HG03571 (cell line): ENCODE measurements around the gene PPM1L.

Source experiments
- ATAC-seq: cut with Tn5 transposase; IDR thresholded peaks from one replicate; pipeline ENCODE4 v1.9.1; 2021; ENCODE audit not compliant: unreplicated experiment

PPM1L gene

GRCh38 chr3:160842021-160843005, 86.3 kb downstream of the PPM1L start:
- no peak for ATAC-seq

- ATAC-seq: no peak
Observed at GRCh38 chr3:160851629-160852210, 95.7 kb downstream of the PPM1L start.

GRCh38 chr3:160852856-160853255, 96.8 kb downstream of the PPM1L start:
- ATAC-seq: no peak

GRCh38 chr3:160856450-160856849, 100.4 kb downstream of the PPM1L start:
- ATAC-seq: no peak

- no peak for ATAC-seq
Observed at GRCh38 chr3:160857476-160858119, 101.6 kb downstream of the PPM1L start.

GRCh38 chr3:160860346-160860745, 104.3 kb downstream of the PPM1L start:
- no peak for ATAC-seq

GRCh38 chr3:160869825-160870224, 113.8 kb downstream of the PPM1L start:
- no peak for ATAC-seq

- ATAC-seq: no peak
Observed at GRCh38 chr3:160870327-160870726, 114.3 kb downstream of the PPM1L start.

GRCh38 chr3:160874736-160875135, 118.7 kb downstream of the PPM1L start:
- no peak for ATAC-seq

- ATAC-seq: no peak
Observed at GRCh38 chr3:160876643-160877042, 120.6 kb downstream of the PPM1L start.

GRCh38 chr3:160879859-160880258, 123.8 kb downstream of the PPM1L start:
- no peak for ATAC-seq

GRCh38 chr3:160883373-160883772, 127.3 kb downstream of the PPM1L start:
- no peak for ATAC-seq

GRCh38 chr3:160885791-160886286, 129.8 kb downstream of the PPM1L start:
- peak; percentile 30 for ATAC-seq

GRCh38 chr3:160886421-160886820, 130.4 kb downstream of the PPM1L start:
- peak; percentile 88 for ATAC-seq

GRCh38 chr3:160893207-160893606, 137.2 kb downstream of the PPM1L start:
- ATAC-seq: no peak

- no peak for ATAC-seq
Observed at GRCh38 chr3:160904691-160905090, 148.7 kb downstream of the PPM1L start.

GRCh38 chr3:160906646-160907045, 150.6 kb downstream of the PPM1L start:
- no peak for ATAC-seq

GRCh38 chr3:160909917-160910316, 153.9 kb downstream of the PPM1L start:
- no peak for ATAC-seq

- no peak for ATAC-seq
Observed at GRCh38 chr3:160911411-160911810, 155.4 kb downstream of the PPM1L start.

- no peak for ATAC-seq
Observed at GRCh38 chr3:160916472-160916871, 160.4 kb downstream of the PPM1L start.

GRCh38 chr3:160919942-160920341, 163.9 kb downstream of the PPM1L start:
- ATAC-seq: no peak
